Stimulated activated CD4-positive, alpha-beta T cell treated with anti-CD3 and anti-CD28 coated beads, Interleukin-15, amount 100 ng/mL, for 48 hours (primary cell): ENCODE data around the gene ZP1.
"Not testable (repeated sequence)": the region's sequence is repeated elsewhere in the genome, so short reads cannot be mapped to it uniquely, and the experiment has no call there.

Source experiments
- DNase-seq, 2 donors: peaks; one replicate each; pipeline ENCODE4 v3.0.0-alpha.2; 2020; ENCODE audit warnings: low read depth in 2 of 2

ZP1 gene

GRCh38 chr11:60866911-60867870 is at the start of gene ZP1:
Gene ZP1 (plus strand): TSS chr11:60867542. CDS start chr11:60867562, 20 bp downstream.
- DNase-seq = no peak

GRCh38 chr11:60818057-60818456 is 49.3 kb upstream of the ZP1 start:
- DNase-seq = no peak

GRCh38 chr11:60821827-60822599 is 45.3 kb upstream of the ZP1 start:
- DNase-seq = no peak

GRCh38 chr11:60823745-60824306 is 43.5 kb upstream of the ZP1 start:
- DNase-seq = not testable (repeated sequence)

GRCh38 chr11:60825118-60825517 is 42.2 kb upstream of the ZP1 start:
- no peak for DNase-seq

GRCh38 chr11:60825790-60826189 is 41.6 kb upstream of the ZP1 start:
- DNase-seq = no peak

GRCh38 chr11:60830478-60831142 is 36.7 kb upstream of the ZP1 start:
- no peak for DNase-seq

- peak; percentile 65 to 75 for DNase-seq
Observed at GRCh38 chr11:60831143-60831500, 36.2 kb upstream of the ZP1 start.

GRCh38 chr11:60831501-60832079 is 35.8 kb upstream of the ZP1 start:
- no peak for DNase-seq

- no peak for DNase-seq
Observed at GRCh38 chr11:60834742-60835533, 32.4 kb upstream of the ZP1 start.

GRCh38 chr11:60835534-60835846 is 31.9 kb upstream of the ZP1 start:
- no peak for DNase-seq

- DNase-seq = no peak
Observed at GRCh38 chr11:60836866-60837515, 30.4 kb upstream of the ZP1 start.

- DNase-seq = no peak
Observed at GRCh38 chr11:60838132-60838531, 29.2 kb upstream of the ZP1 start.

- DNase-seq = no peak
Observed at GRCh38 chr11:60840470-60841430, 26.6 kb upstream of the ZP1 start.

- peak; percentile 96 to 97 for DNase-seq
Observed at GRCh38 chr11:60841797-60842667, 25.3 kb upstream of the ZP1 start, which contains the start of gene CCDC86. Gene CCDC86 (plus strand): TSS chr11:60842113. CDS start chr11:60842125, 12 bp downstream.

GRCh38 chr11:60842668-60843600 is 24.4 kb upstream of the ZP1 start:
- DNase-seq = no peak
